ENCODE measurements around the gene TRIM42.

TRIM42 gene

DNA sequence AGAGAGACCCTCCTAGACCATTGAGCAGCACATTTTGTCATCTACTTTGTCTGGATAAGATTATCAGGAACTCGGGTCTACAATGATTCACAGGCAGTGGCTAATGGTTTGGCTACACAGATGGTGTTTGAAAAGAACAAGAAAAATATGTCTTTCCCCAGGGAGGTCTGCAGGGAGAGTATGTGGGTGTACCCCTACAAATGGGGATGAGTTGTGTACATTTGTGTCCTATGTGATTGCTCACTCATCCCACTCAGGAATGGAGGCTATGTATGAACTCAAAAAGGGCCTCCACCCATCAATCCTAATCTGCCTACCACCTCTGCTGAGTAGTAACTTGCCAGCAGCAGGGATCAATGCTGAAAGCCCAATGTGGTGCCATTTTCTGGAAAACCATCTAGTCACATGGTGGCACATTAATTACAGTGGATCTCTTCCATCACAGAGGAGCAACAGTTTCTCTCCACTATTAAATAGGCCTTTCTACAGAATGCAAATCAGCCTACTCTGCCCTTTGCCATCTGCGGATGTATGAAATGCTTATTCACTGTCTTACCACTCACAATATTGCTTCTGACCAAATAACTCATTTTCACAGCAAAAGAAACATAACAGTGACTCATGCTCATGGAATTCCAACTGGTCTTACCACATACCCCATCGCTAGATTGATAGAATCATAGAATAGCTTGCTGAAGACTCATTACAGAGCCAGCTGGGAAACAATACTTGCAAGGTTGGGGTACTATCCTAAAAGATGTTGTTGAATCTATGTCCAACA, 48.3 kb upstream of the TRIM42 start (continued):
- TF ChIP-seq ZNF660 (tag by site-specific recombination; IDR thresholded peaks at IDR 0.05) (no peak), ZNF768 (tag by site-specific recombination; IDR thresholded peaks at IDR 0.05) (no peak), ZNF175 (tag by site-specific recombination; IDR thresholded peaks at IDR 0.05) (no peak)
- TF ChIP-seq, protein P1, sequence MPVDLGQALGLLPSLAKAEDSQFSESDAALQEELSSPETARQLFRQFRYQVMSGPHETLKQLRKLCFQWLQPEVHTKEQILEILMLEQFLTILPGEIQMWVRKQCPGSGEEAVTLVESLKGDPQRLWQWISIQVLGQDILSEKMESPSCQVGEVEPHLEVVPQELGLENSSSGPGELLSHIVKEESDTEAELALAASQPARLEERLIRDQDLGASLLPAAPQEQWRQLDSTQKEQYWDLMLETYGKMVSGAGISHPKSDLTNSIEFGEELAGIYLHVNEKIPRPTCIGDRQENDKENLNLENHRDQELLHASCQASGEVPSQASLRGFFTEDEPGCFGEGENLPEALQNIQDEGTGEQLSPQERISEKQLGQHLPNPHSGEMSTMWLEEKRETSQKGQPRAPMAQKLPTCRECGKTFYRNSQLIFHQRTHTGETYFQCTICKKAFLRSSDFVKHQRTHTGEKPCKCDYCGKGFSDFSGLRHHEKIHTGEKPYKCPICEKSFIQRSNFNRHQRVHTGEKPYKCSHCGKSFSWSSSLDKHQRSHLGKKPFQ (tag by site-specific recombination; IDR thresholded peaks at IDR 0.05), result no peak

DNA sequence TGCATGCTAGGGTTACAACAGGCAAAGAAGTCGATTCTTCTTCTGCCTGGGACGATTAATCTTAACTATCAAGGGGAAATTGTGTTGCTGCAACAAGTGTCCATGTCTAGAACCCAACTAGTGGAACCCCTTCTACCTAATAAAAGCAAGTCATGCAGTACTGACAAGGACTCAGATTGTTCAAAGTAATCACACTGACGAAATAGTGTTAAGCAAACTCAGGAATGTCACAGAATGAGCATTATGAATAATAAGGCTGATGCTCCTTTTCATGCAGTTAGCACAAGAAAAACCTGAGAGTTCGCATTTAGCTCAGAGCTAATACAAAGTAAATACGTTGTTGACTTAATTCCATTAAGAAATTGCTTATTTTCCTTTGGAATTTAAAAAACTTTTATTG, 47.5 kb upstream of the TRIM42 start:
- TF ChIP-seq ZNF596 (tag by site-specific recombination; IDR thresholded peaks at IDR 0.05) (no peak), ZNF350 (tag by site-specific recombination; IDR thresholded peaks at IDR 0.05) (no peak), ZFHX2 (tag by site-specific recombination; conservative IDR thresholded peaks at IDR 0.05) (no peak), ZNF341 (tag by site-specific recombination; IDR thresholded peaks at IDR 0.05; ENCODE audit: low read depth) (no peak), SCRT2 (tag by site-specific recombination; IDR thresholded peaks at IDR 0.05) (0 out of 2 replicates have a peak, but pooled peaks have one; percentile 9)
- TF ChIP-seq, protein P2, sequence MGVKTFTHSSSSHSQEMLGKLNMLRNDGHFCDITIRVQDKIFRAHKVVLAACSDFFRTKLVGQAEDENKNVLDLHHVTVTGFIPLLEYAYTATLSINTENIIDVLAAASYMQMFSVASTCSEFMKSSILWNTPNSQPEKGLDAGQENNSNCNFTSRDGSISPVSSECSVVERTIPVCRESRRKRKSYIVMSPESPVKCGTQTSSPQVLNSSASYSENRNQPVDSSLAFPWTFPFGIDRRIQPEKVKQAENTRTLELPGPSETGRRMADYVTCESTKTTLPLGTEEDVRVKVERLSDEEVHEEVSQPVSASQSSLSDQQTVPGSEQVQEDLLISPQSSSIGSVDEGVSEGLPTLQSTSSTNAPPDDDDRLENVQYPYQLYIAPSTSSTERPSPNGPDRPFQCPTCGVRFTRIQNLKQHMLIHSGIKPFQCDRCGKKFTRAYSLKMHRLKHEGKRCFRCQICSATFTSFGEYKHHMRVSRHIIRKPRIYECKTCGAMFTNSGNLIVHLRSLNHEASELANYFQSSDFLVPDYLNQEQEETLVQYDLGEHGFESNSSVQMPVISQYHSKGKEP (tag by site-specific recombination; IDR thresholded peaks at IDR 0.05), result no peak
- CTCF ChIA-PET, result interaction anchor here (0.7 kb wide), 1 partner anchor 10 kb away, joined by 3 read pairs; no protein-coding TSS in a partner anchor
- Histone ChIP-seq H3K27ac (ENCODE audit: extremely low read depth, low read depth, low read length) (no peak overlapping the region), H3K4me1 (ENCODE audit: control insufficient read depth, insufficient read depth, low read length) (no peaks in the 10 kb centered on the region), H3K4me3 (ENCODE audit: low read depth, low read length) (no peak overlapping the region), H3K9me3 (ENCODE audit: control insufficient read depth, insufficient read depth, low read depth, low read length) (no peaks in the 10 kb centered on the region), H3K36me3 (ENCODE audit: control insufficient read depth in 2 of 2, insufficient read depth in 1 of 2, low read length in 2 of 2) (no peaks in the 10 kb centered on the region)
- POLR2A ChIA-PET, result no interaction called here

DNA sequence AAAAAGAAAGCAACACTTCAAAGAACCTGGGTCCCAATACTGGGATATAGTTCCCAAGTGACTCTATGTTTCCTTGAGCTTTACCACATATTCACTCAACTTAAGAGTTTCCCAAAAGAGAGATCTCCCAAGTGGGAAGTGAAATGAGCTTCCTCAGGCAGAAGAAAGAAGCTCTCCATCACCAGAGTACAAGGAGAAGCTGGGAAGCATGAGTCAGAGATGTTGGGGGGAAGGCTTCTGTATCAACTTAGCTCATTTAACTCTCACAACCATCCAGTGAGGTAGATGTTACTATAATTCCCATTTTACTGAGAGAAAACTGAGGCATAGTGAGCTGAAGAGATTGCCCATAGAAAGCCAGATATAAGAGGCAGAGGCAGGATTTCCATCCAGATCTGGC, 47.0 kb upstream of the TRIM42 start:
- no peaks in the 10 kb centered on the region for H3K36me3 ChIP-seq (ENCODE audit: control insufficient read depth in 2 of 2, insufficient read depth in 1 of 2, low read length in 2 of 2)
- H3K27ac ChIP-seq (ENCODE audit: extremely low read depth, low read depth, low read length), result no peak overlapping the region
- H3K9me3 ChIP-seq (ENCODE audit: control insufficient read depth, insufficient read depth, low read depth, low read length), result no peaks in the 10 kb centered on the region
- POLR2A ChIA-PET, result no interaction called here
- CTCF ChIA-PET, result interaction anchor here (0.7 kb wide), 1 partner anchor 11 kb away, joined by 3 read pairs; no protein-coding TSS in a partner anchor
- no peak overlapping the region for H3K4me3 ChIP-seq (ENCODE audit: low read depth, low read length)
- TF ChIP-seq ZNF776 (tag by site-specific recombination; IDR thresholded peaks at IDR 0.05; ENCODE audit: borderline replicate concordance), result no peak
- no peak for TF ChIP-seq ZFP37 (tag by site-specific recombination; IDR thresholded peaks at IDR 0.05)
- no peak for TF ChIP-seq ZNF701 (tag by site-specific recombination; IDR thresholded peaks at IDR 0.05)
- no peak for TF ChIP-seq ZNF292 (tag by site-specific recombination; IDR thresholded peaks at IDR 0.05; ENCODE audit: borderline replicate concordance, low read depth)
- TF ChIP-seq, protein P3, sequence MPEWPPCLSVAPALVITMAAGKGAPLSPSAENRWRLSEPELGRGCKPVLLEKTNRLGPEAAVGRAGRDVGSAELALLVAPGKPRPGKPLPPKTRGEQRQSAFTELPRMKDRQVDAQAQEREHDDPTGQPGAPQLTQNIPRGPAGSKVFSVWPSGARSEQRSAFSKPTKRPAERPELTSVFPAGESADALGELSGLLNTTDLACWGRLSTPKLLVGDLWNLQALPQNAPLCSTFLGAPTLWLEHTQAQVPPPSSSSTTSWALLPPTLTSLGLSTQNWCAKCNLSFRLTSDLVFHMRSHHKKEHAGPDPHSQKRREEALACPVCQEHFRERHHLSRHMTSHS (tag by site-specific recombination; IDR thresholded peaks at IDR 0.05), result no peak
- no peak for TF ChIP-seq ZFP3 (tag by site-specific recombination; IDR thresholded peaks at IDR 0.05; ENCODE audit: low read depth)
- TF ChIP-seq, protein P4, sequence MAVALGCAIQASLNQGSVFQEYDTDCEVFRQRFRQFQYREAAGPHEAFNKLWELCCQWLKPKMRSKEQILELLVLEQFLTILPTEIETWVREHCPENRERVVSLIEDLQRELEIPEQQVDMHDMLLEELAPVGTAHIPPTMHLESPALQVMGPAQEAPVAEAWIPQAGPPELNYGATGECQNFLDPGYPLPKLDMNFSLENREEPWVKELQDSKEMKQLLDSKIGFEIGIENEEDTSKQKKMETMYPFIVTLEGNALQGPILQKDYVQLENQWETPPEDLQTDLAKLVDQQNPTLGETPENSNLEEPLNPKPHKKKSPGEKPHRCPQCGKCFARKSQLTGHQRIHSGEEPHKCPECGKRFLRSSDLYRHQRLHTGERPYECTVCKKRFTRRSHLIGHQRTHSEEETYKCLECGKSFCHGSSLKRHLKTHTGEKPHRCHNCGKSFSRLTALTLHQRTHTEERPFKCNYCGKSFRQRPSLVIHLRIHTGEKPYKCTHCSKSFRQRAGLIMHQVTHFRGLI (tag by site-specific recombination; IDR thresholded peaks at IDR 0.05), result no peak
- TF ChIP-seq ZNF211 (tag by site-specific recombination; IDR thresholded peaks at IDR 0.05; ENCODE audit: low read depth), result no peak
- TF ChIP-seq, protein P5, sequence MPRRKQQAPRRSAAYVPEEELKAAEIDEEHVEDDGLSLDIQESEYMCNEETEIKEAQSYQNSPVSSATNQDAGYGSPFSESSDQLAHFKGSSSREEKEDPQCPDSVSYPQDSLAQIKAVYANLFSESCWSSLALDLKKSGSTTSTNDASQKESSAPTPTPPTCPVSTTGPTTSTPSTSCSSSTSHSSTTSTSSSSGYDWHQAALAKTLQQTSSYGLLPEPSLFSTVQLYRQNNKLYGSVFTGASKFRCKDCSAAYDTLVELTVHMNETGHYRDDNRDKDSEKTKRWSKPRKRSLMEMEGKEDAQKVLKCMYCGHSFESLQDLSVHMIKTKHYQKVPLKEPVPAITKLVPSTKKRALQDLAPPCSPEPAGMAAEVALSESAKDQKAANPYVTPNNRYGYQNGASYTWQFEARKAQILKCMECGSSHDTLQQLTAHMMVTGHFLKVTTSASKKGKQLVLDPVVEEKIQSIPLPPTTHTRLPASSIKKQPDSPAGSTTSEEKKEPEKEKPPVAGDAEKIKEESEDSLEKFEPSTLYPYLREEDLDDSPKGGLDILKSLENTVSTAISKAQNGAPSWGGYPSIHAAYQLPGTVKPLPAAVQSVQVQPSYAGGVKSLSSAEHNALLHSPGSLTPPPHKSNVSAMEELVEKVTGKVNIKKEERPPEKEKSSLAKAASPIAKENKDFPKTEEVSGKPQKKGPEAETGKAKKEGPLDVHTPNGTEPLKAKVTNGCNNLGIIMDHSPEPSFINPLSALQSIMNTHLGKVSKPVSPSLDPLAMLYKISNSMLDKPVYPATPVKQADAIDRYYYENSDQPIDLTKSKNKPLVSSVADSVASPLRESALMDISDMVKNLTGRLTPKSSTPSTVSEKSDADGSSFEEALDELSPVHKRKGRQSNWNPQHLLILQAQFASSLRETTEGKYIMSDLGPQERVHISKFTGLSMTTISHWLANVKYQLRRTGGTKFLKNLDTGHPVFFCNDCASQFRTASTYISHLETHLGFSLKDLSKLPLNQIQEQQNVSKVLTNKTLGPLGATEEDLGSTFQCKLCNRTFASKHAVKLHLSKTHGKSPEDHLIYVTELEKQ (tag by site-specific recombination; IDR thresholded peaks at IDR 0.05; ENCODE audit: borderline replicate concordance), result no peak
- TF ChIP-seq ZFP69B (tag by site-specific recombination; IDR thresholded peaks at IDR 0.05), result no peak
- no peak for TF ChIP-seq ZNF658 (tag by site-specific recombination; IDR thresholded peaks at IDR 0.05)
- TF ChIP-seq ZNF610 (tag by site-specific recombination; IDR thresholded peaks at IDR 0.05; ENCODE audit: borderline replicate concordance), result no peak
- no peaks in the 10 kb centered on the region for H3K4me1 ChIP-seq (ENCODE audit: control insufficient read depth, insufficient read depth, low read length)
